Panc1 (cell line): ENCODE results near the gene ABI3BP. TPM values are rescaled to one million over a fixed set of nuclear protein-coding genes. Genes with fewer than 3 reads are reported as not detected.

Experiments
- ATAC-seq: fragments of 200-7000 bp; cut with Tn5 transposase; 2 replicates; pipeline ENCODE4 v1.9.1; 2020; ENCODE audit warnings: mild to moderate bottlenecking, moderate library complexity
- BruUV-seq: library from RNA; stranded (reverse); fragments of 400-500 nt; replicated peaks from 2 replicates; lab custom pipeline; 2021; lab: Mats Ljungman, UMichigan
- CTCF ChIA-PET: fragments of 300-600 bp; sonication (Branson Sonifier 250); formaldehyde crosslinking; loops from one replicate; lab custom pipeline; 2022; ENCODE audit warnings: antibody characterized with exemption; lab: Charles Lee
- POLR2A ChIA-PET: fragments of 300-600 bp; sonication (Branson Sonifier 250); formaldehyde crosslinking; loops from one replicate; lab custom pipeline; 2022; ENCODE audit warnings: antibody characterized with exemption; lab: Charles Lee
- DNase-seq: peaks from one replicate; pipeline ENCODE4 v3.0.0-alpha.2; 2010; ENCODE audit warnings: low read depth, low spot score
- H3K27ac ChIP-seq: 2 replicates; pipeline ENCODE4 v1.5.1; 2011; ENCODE audit warnings: mild to moderate bottlenecking, low read length, inconsistent platforms
- H3K27me3 ChIP-seq: fragments of 200-500 bp; sonication (Bioruptor generic); 2 replicates; pipeline ENCODE4 v1.6.0; 2014; ENCODE audit warnings: low read length, inconsistent platforms; ENCODE audit not compliant: control insufficient read depth, insufficient read depth
- H3K36me3 ChIP-seq: fragments of 200-500 bp; sonication (Bioruptor generic); 2 replicates; pipeline ENCODE4 v1.5.1; 2014; ENCODE audit warnings: inconsistent platforms, mild to moderate bottlenecking, low read length, moderate library complexity; ENCODE audit not compliant: control insufficient read depth, insufficient read depth
- H3K4me1 ChIP-seq: 2 replicates; pipeline ENCODE4 v1.5.1; 2011; ENCODE audit warnings: inconsistent platforms, mild to moderate bottlenecking, low read length, moderate library complexity; ENCODE audit not compliant: control insufficient read depth, insufficient read depth
- H3K4me3 ChIP-seq, 2 experiments: 2 replicates each; pipeline ENCODE4 v1.5.1; 2011 to 2012; ENCODE audit warnings: low read depth in 2 of 2, low read length in 2 of 2, mild to moderate bottlenecking in 2 of 2, inconsistent platforms in 1 of 2, moderate library complexity in 1 of 2
- H3K9me3 ChIP-seq: fragments of 200-500 bp; sonication (Bioruptor generic); 2 replicates; pipeline ENCODE4 v1.5.1; 2014; ENCODE audit warnings: low read depth, mild to moderate bottlenecking, inconsistent platforms, low read length, moderate library complexity; ENCODE audit not compliant: control insufficient read depth, insufficient read depth
- CTCF ChIP-seq: fragments of 450-650 bp; IDR thresholded peaks from 2 replicates; pipeline ENCODE4 v1.5.1; 2017; ENCODE audit warnings: mild to moderate bottlenecking
- POLR2AphosphoS5 ChIP-seq: IDR thresholded peaks from 2 replicates; pipeline ENCODE4 v1.6.1; 2012; ENCODE audit warnings: mild to moderate bottlenecking, low read depth, low read length, moderate library complexity
- REST ChIP-seq, 2 experiments: IDR thresholded peaks; 2 replicates each; pipeline ENCODE4 v1.6.1; 2011 to 2012; ENCODE audit warnings: low read depth in 2 of 2, control low read depth in 1 of 2, low read length in 1 of 2, mild to moderate bottlenecking in 1 of 2, moderate library complexity in 1 of 2; ENCODE audit not compliant: insufficient read depth in 1 of 2
- SIN3A ChIP-seq: IDR thresholded peaks from 2 replicates; pipeline ENCODE4 v1.6.1; 2012; ENCODE audit warnings: low read depth, mild to moderate bottlenecking, low read length, moderate library complexity, borderline replicate concordance; ENCODE audit not compliant: insufficient read depth
- TCF7L2 ChIP-seq: IDR thresholded peaks from 2 replicates; pipeline ENCODE4 v1.6.1; 2011; ENCODE audit warnings: mild to moderate bottlenecking, low read depth, low read length, inconsistent platforms
- in situ Hi-C: cut with HindIII; loops from 2 replicates; pipeline ENCODE4 v1.10.0; 2016; ENCODE audit warnings: low sequenced_read_pairs, low pct_unique_long_range_greater_than_20kb
- intact Hi-C: fragments of 100-400 bp; cut with micrococcal nuclease; formaldehyde crosslinking; loops from one replicate; pipeline ENCODE4 v1.10.0; 2022; ENCODE audit not compliant: unreplicated experiment
- total RNA-seq: library from RNA; stranded (reverse); gene quantifications from one replicate; pipeline ENCODE4 v1.2.1, GENCODE V29; 2021; ENCODE audit not compliant: unreplicated experiment

The ABI3BP gene
- total RNA-seq, 1 experiment from 2014 or later: 0.21 TPM

GRCh38 chr3:100776746-100777145 lies 216.5 kb downstream of the ABI3BP start:
- no TSS peak for BruUV-seq
- no peak for TF ChIP-seq TCF7L2
- TF ChIP-seq SIN3A: no peak
- TF ChIP-seq POLR2AphosphoS5: no peak
- no peak for TF ChIP-seq REST (IDR thresholded peaks at IDR 0.05; ENCODE audit: insufficient read depth in 1 of 2, low read depth in 2 of 2, low read length in 1 of 2)
- TF ChIP-seq CTCF: no peak
- no peaks in the 10 kb centered on the region for H3K4me1 ChIP-seq
- DNase-seq (no peak), ATAC-seq (no peak)
- H3K27ac ChIP-seq: no peak overlapping the region
- H3K36me3 ChIP-seq: no peaks in the 10 kb centered on the region
- H3K9me3 ChIP-seq: no peaks in the 10 kb centered on the region
- in situ Hi-C loops (no loop called here), intact Hi-C loops (no loop called here)
- ChIA-PET POLR2A (no interaction called here), CTCF (no interaction called here)
- H3K4me3 ChIP-seq: no peak overlapping the region
- no peaks in the 10 kb centered on the region for H3K27me3 ChIP-seq

DNA sequence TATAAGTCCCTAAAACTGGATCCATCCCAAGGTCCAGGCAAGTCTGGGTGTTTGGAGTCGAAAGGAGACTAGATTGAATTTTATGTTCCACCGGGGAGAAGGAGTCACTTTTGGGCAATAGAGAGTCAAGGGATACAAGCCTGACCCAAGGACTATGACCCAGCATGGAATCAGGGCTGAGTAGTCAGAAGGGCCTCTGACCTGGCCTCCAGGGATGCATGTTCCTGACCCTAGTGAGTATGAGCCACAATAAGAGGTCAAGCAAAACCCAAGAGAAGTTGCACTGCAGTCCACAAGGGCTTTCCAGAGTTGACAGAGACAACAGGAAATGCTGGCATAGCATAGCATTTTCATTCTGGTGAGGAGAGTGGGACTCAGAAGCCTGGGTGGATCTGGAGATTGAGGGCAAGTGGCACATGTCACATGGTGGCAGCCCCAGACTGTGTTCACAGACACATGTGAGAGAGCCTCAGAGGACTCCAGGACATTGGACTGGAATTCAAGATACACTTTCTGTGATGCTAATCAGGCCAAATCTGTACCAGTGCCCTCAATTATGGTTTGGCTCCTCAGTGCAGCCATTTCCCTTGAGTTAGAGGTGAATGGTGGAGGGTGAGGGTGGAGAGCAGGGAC lies 217.0 kb downstream of the ABI3BP start:
- POLR2A ChIA-PET: no interaction called here
- H3K27ac ChIP-seq: no peak overlapping the region
- no peaks in the 10 kb centered on the region for H3K9me3 ChIP-seq
- CTCF ChIA-PET: no interaction called here
- in situ Hi-C loops (no loop called here), intact Hi-C loops (no loop called here)
- BruUV-seq: no TSS peak
- no peaks in the 10 kb centered on the region for H3K27me3 ChIP-seq
- no peak for TF ChIP-seq REST (IDR thresholded peaks at IDR 0.05; ENCODE audit: insufficient read depth in 1 of 2, low read depth in 2 of 2, low read length in 1 of 2)
- TF ChIP-seq CTCF: no peak
- TF ChIP-seq POLR2AphosphoS5: no peak
- TF ChIP-seq TCF7L2: no peak
- TF ChIP-seq SIN3A: no peak
- DNase-seq (no peak), ATAC-seq (no peak)
- H3K4me1 ChIP-seq: no peaks in the 10 kb centered on the region
- H3K36me3 ChIP-seq: no peaks in the 10 kb centered on the region
- no peak overlapping the region for H3K4me3 ChIP-seq
